ENCODE measurements around the gene WASF1. TPM values are rescaled to one million over a fixed set of nuclear protein-coding genes. Genes with fewer than 3 reads are reported as not detected.

Gene WASF1
- polyA plus RNA-seq, 1 experiment, result 19.5 TPM

DNA sequence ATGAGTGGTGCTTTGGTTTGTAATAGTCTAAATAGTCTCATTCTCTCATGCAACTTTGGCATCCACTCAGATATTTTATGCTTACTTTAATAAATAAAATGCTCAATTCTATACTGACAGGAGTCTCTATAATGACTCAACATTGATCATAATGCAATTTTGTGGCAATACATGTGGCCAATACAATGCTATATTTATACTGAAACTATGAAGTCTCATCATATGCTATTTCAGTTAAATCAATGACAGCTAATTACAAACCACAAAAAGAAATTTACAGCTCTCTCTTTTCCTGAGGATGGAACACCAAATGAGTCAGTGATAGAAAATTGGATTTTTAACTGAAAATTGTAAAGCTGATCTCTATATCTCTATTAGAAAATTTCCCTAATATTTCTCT is 77.1 kb downstream of the WASF1 start:
- no peak for DNase-seq (ENCODE audit: low read depth)
- H3K27me3 ChIP-seq (ENCODE audit: control insufficient read depth, insufficient read depth, low read length), result no peaks in the 10 kb centered on the region
- TF ChIP-seq, protein P1, sequence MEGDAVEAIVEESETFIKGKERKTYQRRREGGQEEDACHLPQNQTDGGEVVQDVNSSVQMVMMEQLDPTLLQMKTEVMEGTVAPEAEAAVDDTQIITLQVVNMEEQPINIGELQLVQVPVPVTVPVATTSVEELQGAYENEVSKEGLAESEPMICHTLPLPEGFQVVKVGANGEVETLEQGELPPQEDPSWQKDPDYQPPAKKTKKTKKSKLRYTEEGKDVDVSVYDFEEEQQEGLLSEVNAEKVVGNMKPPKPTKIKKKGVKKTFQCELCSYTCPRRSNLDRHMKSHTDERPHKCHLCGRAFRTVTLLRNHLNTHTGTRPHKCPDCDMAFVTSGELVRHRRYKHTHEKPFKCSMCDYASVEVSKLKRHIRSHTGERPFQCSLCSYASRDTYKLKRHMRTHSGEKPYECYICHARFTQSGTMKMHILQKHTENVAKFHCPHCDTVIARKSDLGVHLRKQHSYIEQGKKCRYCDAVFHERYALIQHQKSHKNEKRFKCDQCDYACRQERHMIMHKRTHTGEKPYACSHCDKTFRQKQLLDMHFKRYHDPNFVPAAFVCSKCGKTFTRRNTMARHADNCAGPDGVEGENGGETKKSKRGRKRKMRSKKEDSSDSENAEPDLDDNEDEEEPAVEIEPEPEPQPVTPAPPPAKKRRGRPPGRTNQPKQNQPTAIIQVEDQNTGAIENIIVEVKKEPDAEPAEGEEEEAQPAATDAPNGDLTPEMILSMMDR (IDR thresholded peaks at IDR 0.05; ENCODE audit: insufficient read depth, low read depth, low read length), result no peak
- H3K36me3 ChIP-seq (ENCODE audit: control insufficient read depth, insufficient read depth, low read length), result peaks cover 8% of the 10 kb centered on the region
- ChIA-PET POLR2A (no interaction called here), CTCF (interaction anchor here (0.8 to 1.8 kb wide), 2 partner anchors 49 to 63 kb away, joined by 3 to 4 read pairs; no protein-coding TSS in a partner anchor)
- H3K4me3 ChIP-seq (ENCODE audit: low read depth, low read length), result no peak overlapping the region

DNA sequence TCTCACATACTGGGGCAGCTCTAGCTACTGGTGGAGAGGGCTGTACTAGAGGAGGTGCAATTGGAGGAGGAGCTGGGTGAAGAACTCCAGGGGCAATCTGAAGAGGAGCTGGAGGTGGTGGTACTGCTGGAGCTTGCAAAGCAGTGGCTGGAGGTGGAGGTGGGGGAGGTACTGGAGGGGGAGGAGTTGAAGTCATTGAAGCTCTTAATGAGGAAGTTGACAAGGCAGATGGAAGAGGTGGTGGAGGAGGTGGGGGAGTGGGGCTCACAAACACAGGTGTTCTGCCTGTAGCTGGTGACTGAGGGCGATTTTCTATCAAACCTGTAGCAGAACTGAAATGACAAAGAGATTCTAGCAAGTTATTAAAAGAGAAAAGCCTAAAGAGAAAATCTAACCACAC is 77.6 kb downstream of the WASF1 start:
- H3K27me3 ChIP-seq (ENCODE audit: control insufficient read depth, insufficient read depth, low read length), result no peaks in the 10 kb centered on the region
- peaks cover 8% of the 10 kb centered on the region for H3K36me3 ChIP-seq (ENCODE audit: control insufficient read depth, insufficient read depth, low read length)
- CTCF ChIA-PET, result interaction anchor here (0.8 kb wide), 1 partner anchor 48 kb away, joined by 3 read pairs; no protein-coding TSS in a partner anchor
- no peak overlapping the region for H3K4me3 ChIP-seq (ENCODE audit: low read depth, low read length)
- DNase-seq (ENCODE audit: low read depth), result no peak
- TF ChIP-seq, protein P1 (IDR thresholded peaks at IDR 0.05; ENCODE audit: insufficient read depth, low read depth, low read length), result no peak
- POLR2A ChIA-PET, result no interaction called here

GRCh38 chr6:110098511-110099116 is 80.9 kb downstream of the WASF1 start:
- no peak for DNase-seq (ENCODE audit: low read depth)
- no peak overlapping the region for H3K4me3 ChIP-seq (ENCODE audit: low read depth, low read length)
- TF ChIP-seq, protein P1 (IDR thresholded peaks at IDR 0.05; ENCODE audit: insufficient read depth, low read depth, low read length), result no peak
- ChIA-PET CTCF (interaction anchor here (0.6 to 1.1 kb wide), 2 partner anchors 16 to 291 kb away, joined by 3 to 6 read pairs; no protein-coding TSS in a partner anchor), POLR2A (no interaction called here)
- no peaks in the 10 kb centered on the region for H3K27me3 ChIP-seq (ENCODE audit: control insufficient read depth, insufficient read depth, low read length)
- peaks cover 6% of the 10 kb centered on the region for H3K36me3 ChIP-seq (ENCODE audit: control insufficient read depth, insufficient read depth, low read length)

DNA sequence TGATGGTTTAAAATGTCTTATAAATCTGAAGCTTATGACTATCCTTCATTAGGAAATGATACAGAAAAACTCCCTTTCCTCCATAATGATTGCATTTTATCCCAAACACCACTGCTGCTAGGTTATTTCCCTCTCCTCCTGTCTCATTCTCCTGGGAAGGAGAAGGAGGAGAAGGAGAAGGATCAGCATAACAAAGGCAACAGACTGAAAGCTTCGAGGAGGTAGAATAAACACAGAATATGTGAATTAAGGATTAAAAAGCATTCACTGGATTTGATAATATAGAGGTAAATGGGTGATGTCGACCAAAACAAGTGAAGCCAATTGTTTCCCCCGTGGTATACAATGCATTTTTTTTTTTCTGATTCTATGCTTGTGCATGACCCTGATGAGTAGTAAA is 82.0 kb downstream of the WASF1 start:
- ChIA-PET CTCF (interaction anchor here (0.7 to 2.3 kb wide), 4 partner anchors 48 to 294 kb away, joined by 3 to 7 read pairs (median 4); no protein-coding TSS in a partner anchor), POLR2A (no interaction called here)
- TF ChIP-seq, protein P1 (IDR thresholded peaks at IDR 0.05; ENCODE audit: insufficient read depth, low read depth, low read length), result no peak
- H3K27me3 ChIP-seq (ENCODE audit: control insufficient read depth, insufficient read depth, low read length), result no peaks in the 10 kb centered on the region
- DNase-seq (ENCODE audit: low read depth), result no peak
- H3K4me3 ChIP-seq (ENCODE audit: low read depth, low read length), result no peak overlapping the region
- peaks cover 6% of the 10 kb centered on the region for H3K36me3 ChIP-seq (ENCODE audit: control insufficient read depth, insufficient read depth, low read length)

DNA sequence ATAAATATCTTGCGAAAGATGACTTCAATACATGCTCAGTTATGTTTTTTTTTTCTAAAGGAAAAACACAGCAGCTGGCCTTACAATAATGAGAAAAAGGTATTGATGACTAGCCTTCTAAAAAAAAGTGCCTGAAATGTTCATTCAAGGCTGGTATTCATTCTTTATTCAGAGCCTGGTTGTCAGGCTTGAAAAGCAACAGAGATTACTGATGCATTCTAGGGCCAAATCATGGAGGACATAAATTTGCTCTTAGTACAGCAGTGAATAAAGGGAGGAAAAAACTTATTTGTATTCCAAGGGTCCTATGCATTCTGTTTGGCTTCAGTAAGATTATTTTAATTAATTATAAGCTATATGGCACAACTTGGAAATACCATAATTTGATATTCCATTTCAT is 83.5 kb downstream of the WASF1 start:
- no peak for DNase-seq (ENCODE audit: low read depth)
- ChIA-PET POLR2A (no interaction called here), CTCF (interaction anchor here (1.3 to 2.3 kb wide), 5 partner anchors 10 to 296 kb away, joined by 3 to 7 read pairs (median 4); no protein-coding TSS in a partner anchor)
- H3K36me3 ChIP-seq (ENCODE audit: control insufficient read depth, insufficient read depth, low read length), result no peaks in the 10 kb centered on the region
- no peak overlapping the region for H3K4me3 ChIP-seq (ENCODE audit: low read depth, low read length)
- no peaks in the 10 kb centered on the region for H3K27me3 ChIP-seq (ENCODE audit: control insufficient read depth, insufficient read depth, low read length)
- TF ChIP-seq, protein P1 (IDR thresholded peaks at IDR 0.05; ENCODE audit: insufficient read depth, low read depth, low read length), result no peak
